Measurements from ENCODE around the gene CAPN11.

DNA sequence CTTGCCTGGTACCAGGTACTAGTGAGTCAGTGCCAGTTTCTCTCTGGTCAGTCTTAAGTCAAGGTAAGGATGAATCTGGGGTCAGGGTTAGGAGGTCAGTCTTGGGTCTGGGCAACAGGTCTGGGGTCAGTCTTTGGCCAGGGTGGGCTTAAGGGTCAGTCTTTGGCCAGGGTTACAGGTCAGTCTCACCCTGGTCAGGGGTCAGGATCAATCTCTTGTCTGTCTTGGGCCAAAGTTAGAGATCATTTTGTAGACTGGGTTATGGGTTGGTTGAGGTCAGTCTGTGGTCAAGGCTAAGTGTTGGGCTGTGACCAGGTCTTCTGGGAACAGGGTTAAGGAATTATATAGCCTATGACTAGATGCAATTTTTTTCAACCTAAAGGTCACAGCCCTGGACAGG is 12.8 kb upstream of the CAPN11 start:
- TF ChIP-seq, protein P1, sequence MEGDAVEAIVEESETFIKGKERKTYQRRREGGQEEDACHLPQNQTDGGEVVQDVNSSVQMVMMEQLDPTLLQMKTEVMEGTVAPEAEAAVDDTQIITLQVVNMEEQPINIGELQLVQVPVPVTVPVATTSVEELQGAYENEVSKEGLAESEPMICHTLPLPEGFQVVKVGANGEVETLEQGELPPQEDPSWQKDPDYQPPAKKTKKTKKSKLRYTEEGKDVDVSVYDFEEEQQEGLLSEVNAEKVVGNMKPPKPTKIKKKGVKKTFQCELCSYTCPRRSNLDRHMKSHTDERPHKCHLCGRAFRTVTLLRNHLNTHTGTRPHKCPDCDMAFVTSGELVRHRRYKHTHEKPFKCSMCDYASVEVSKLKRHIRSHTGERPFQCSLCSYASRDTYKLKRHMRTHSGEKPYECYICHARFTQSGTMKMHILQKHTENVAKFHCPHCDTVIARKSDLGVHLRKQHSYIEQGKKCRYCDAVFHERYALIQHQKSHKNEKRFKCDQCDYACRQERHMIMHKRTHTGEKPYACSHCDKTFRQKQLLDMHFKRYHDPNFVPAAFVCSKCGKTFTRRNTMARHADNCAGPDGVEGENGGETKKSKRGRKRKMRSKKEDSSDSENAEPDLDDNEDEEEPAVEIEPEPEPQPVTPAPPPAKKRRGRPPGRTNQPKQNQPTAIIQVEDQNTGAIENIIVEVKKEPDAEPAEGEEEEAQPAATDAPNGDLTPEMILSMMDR (IDR thresholded peaks at IDR 0.05) = no peak
- TF ChIP-seq POLR2A (IDR thresholded peaks at IDR 0.05) (no peak), POLR2AphosphoS5 (IDR thresholded peaks at IDR 0.05) (no peak)

Measured in stomach (tissue), 4 donors.